SK-N-DZ (cell line): ENCODE results near the gene MAD2L2.

Experiments used
- DNase-seq: peaks from one replicate; pipeline ENCODE4 v3.0.0-alpha.2; 2015; ENCODE audit warnings: low spot score

MAD2L2 gene

GRCh38 chr1:11629184-11630016, 51.5 kb downstream of the MAD2L2 start:
- DNase-seq = peak; percentile 77

DNA sequence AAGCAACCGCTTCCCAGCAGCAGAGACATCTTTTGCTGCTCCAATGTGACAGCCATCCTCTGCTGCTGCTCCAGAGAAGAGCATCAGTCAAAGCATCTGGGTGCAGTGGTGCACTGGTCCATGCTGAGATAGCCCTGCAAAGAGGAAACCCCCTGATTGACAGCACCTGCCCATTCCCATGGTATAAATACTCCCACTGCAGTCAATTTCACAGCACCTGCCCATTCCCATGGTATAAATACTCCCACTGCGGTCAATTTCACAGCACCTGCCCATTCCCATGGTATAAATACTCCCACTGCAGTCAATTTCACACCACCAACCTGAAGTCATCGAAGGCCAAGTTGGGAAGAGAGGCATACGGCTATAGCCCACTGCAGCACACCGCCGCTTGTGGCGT, 52.2 kb downstream of the MAD2L2 start:
- no peak for DNase-seq

DNA sequence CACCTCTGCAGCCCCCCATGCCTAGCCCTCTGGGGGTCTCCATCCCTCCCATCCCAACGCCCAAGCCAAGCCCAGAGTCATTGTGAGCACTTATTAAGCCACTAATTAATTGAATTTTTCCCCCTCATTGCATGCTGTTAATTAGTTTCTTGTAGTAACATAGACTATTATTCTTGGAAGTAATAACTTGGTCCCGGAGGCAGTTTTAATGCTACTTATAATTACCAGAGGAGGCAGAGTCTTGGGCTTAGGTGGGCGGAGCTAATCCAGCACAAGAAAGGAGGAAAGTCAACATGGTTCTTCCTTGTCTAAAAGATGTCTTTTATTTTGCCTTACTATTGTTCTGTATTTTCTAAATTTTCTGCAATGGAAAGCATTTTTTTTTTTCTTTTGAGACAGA, 54.4 kb downstream of the MAD2L2 start:
- DNase-seq = no peak
